Stimulated activated CD4-positive, alpha-beta T cell treated with anti-CD3 and anti-CD28 coated beads, Interleukin-1b, Interleukin-23, amount 100 ng/mL, for 48 hours (primary cell): Measurements from ENCODE around the gene HIPK3.

Experiments used
- DNase-seq: peaks from one replicate; pipeline ENCODE4 v3.0.0-alpha.2; 2020

The HIPK3 gene

GRCh38 chr11:33394431-33395109 lies 137.4 kb downstream of the HIPK3 start:
- no peak for DNase-seq

GRCh38 chr11:33396361-33396760 lies 139.2 kb downstream of the HIPK3 start:
- DNase-seq = no peak

GRCh38 chr11:33399421-33399820 lies 142.2 kb downstream of the HIPK3 start:
- DNase-seq = no peak

- no peak for DNase-seq
Measured at GRCh38 chr11:33402066-33402465, 144.9 kb downstream of the HIPK3 start.

GRCh38 chr11:33403344-33403743 lies 146.2 kb downstream of the HIPK3 start:
- DNase-seq = no peak

- DNase-seq = no peak
Measured at GRCh38 chr11:33405834-33406602, 148.8 kb downstream of the HIPK3 start.
